Right lobe of liver (tissue), 4 donors: ENCODE data around the gene FTO.

Experiments
- POLR2A ChIP-seq: fragments of 450-650 bp; IDR thresholded peaks from one replicate; pipeline ENCODE4 v1.6.1; 2017; ENCODE audit warnings: antibody characterized with exemption, mild to moderate bottlenecking
- TF ChIP-seq, protein P1 (sequence below), 4 donors: fragments of 200-600 bp in 3 of 4; fragments of 450-650 bp in 1 of 4; IDR thresholded peaks; one replicate each; pipeline versions ENCODE4 v1.5.1 to v1.8.0; 2016 to 2022; ENCODE audit warnings: antibody characterized with exemption in 4 of 4, mild to moderate bottlenecking in 2 of 4
- donor health status: DM: no; HTN: no; CAD: no.
- donor health status: DM: no; HTN: no; CAD: no.
- donor health status: DM: no; HTN: yes; CAD: no.

DNA sequence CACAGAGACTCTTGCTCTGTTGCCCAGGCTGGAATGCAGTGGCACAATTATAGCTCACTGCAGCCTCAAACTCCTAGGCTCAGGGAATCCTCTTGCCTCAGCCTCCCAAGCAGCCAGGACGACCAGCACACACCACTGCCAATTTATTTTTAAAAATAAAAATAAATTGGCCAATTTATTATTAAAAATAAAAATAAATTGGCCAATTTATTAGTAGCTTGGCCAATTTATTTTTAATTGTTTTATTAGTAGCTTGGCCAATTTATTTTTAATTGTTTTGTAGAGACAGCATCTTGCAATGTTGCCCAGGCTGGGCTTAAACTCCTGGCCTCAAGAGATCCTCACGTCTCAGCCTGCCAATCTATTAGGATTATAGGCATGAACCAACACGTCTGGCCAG, 184.3 kb downstream of the FTO start:
- TF ChIP-seq, protein P1, sequence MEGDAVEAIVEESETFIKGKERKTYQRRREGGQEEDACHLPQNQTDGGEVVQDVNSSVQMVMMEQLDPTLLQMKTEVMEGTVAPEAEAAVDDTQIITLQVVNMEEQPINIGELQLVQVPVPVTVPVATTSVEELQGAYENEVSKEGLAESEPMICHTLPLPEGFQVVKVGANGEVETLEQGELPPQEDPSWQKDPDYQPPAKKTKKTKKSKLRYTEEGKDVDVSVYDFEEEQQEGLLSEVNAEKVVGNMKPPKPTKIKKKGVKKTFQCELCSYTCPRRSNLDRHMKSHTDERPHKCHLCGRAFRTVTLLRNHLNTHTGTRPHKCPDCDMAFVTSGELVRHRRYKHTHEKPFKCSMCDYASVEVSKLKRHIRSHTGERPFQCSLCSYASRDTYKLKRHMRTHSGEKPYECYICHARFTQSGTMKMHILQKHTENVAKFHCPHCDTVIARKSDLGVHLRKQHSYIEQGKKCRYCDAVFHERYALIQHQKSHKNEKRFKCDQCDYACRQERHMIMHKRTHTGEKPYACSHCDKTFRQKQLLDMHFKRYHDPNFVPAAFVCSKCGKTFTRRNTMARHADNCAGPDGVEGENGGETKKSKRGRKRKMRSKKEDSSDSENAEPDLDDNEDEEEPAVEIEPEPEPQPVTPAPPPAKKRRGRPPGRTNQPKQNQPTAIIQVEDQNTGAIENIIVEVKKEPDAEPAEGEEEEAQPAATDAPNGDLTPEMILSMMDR (IDR thresholded peaks at IDR 0.05), result no peak
- TF ChIP-seq POLR2A, result no peak
